Limb (tissue), 2 donors: ENCODE data around the gene RHOF.

Experiments
- DNase-seq, 2 donors: peaks; one replicate each; pipeline ENCODE4 v3.0.0-alpha.2; 2016; ENCODE audit errors: extremely low spot score in 2 of 2

RHOF gene

DNA sequence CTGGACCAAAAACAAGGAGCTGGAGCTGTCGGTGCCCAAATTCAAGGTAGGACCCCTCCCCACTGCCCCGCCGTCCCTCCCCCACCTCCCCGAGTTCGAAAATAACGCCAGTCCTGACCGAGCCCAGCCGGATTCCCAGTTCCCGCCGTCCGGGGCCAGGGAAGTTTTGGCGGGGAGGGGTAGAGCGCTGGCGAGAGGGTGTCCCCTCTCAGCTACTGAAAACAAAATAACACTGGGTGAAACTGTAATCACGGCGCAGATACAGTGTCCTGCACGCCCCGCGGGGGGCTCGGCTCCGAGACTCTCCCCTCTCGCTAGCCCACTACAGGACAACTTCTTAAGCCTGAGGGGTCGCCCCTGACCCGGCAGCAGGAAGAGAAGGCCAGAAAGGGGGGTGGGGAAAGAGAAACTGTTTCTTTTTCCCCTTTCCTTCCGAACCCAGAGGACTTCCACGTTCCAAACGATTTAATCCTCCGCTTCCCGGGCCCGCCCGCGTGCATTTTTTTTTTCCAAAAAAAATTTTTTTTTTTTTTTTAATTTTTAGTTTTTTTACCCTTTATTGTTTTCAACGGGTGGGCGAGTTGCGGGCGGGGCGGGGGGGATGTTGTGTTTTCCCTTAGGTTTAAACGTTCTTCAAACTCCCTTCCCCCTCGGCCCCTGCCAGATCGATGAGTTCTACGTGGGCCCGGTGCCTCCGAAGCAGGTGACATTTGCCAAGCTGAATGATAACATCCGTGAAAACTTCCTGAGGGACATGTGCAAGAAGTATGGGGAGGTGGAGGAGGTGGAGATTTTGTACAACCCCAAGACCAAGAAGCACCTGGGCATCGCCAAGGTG lies 11.9 kb upstream of the RHOF start:
- peak in 1 of 2 donors; percentile 32 for DNase-seq

DNA sequence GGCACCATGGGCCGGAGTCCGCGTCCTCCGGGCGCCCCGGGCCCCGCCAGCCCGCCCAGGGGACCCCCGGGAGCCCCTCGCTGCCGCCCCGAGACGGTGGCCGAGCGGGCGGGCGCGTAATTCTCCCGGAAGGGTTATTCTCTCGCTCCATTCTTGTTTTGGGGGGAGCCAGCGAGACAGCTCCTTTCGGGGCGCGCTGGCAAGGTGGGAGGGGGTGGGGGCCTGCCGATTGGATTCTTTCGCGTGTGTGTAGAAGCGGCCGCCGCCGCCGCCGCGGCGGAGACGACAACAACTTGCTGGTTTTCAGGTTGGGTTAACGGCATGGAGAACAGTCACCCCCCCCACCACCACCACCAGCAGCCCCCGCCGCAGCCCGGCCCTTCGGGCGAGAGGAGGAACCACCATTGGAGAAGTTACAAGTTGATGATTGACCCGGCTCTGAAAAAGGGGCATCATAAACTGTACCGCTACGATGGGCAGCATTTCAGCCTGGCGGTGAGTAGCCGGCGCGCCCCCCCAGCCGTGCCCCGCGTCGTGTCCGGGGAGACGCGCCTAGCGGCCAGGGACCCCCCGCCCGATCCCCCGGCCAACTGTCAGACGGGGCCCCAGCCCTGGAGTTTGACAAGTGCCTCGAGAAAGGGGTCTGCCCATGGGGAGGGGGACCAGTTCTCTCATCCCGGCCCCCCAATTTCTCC lies 11.1 kb upstream of the RHOF start:
- peak in 1 of 2 donors; percentile 70 for DNase-seq

DNA sequence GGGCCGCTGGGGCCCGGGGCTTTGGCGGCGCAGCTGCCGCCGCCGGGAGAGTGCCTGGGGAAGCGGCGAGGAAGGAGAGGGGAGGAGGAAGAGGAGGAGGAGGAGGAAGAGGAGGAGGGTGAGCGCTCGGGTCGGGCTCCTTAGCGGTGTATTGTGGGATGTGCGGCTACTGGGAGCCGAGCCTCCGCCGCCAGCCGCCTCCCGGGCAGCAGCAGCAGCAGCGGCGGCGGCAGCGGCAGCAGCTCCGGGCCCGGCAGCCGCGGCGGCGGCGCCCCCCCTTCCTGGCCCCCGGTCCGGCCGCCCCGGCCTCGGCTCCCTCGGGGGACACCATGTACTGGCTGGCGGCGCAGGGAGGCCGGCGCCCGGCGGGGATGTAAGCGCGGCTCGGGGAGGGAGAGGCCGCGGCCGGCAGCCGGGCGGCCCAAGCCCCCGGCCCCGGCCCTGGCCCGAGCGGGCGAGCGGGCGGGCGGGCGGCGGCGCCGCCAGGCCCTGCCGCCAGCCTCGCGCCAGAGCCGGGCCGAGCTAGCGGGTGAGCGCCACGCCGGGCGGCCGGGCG lies 10.5 kb upstream of the RHOF start, which contains the start of gene SETD1B:
Gene SETD1B (plus strand): TSS at position 149 of the 556 bp plus-strand sequence. CDS start 729 bp downstream, outside the sequence.
- peak in 1 of 2 donors; percentile 74 for DNase-seq

DNA sequence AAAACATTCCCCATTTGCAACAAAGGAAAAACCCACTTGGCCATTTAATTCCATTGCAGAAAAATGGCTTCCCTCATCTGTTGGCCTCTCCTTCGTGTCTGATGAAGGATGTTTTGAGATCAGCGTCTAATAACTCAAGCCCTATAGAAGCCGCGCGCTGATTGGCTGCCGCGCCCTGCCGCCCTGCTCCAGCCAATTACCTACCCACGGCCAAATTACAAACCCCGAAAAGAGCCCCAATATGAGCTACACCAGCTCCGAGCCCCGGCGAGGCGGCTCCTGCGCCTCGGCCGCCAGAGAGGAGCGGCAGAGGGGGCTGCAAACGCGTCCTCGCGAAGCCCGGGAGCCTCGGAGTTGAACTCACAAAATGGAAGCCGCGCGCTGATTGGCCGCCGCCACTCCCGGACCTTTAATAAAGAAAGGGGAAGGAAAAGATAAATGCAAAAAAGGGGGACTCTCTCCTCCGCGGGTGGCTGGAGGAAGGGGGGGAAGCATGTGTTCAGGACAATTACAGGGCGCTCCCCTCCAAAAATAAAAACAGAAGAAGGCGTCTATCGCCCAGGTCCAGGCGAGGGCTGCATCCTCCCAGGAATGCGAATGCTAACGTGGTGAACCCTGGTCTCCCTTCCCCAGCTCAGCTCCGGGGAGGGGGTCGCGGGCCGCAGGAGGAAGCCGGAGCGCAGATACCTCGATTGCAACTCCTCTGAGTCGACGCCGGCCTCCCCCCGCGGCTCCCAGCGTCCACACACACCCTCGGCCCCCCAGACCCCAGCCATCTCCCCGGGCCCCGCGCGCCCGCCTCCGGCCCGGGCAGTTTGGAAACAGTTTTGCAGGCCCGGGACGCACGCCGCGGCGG lies 9.6 kb upstream of the RHOF start:
- DNase-seq: peak; percentile 95 to 97

DNA sequence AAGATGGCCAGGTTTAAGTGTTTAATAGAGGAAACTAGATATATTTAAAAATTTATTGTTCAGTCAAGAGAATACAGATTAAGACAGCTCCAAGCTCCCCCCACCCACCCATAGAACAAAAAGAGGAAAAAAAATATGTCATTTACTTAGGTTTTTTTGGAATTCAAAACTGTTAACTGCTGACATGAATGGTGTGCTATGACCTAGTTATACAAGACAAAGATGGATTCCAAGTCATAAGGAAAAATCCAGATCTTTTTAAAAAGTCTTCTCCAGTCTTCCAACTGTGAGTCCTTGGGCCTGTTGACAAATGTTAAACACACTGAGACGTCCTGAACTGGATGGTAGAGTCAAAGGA lies 9.0 kb upstream of the RHOF start:
- DNase-seq: no peak

DNA sequence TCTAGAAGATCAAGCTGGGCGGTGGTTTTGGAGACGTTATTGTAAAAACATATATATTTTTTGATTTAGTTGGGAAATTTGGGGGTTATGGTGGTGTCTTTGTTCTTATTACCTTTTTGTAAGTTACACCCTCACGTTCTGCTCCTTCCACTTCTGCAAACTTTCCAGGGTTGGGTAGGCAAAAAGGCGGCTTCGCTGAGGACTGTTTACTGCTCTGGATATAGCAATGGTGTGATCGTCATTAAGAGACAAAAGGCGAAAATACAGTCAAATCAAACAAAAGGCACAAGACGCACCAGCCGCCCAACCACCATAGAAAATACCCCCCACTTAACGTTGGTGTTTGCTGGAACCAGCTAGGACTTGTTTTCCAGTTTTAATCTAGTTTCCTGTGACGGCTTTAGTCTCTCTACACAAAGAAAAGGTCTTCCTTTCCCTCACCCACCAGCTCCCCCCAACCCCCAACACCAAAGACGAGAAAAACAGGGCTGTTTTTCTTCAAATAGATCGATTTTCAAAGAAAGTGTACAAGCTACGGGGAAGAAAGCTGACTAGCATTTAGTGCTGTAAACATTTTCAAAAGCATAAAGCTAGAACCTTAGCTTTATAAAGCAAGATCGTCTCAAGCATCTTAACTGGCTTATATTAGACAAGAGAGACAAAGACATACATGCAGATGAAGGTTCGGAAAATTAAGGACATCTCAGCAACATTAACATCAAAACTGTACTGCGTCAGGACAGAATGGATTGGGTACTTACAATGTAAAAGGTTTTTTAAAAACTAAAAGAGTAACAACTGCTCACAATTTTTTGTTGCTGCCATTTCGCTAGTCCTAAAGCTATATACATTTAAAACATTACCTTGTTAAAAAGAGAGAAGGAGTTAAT lies 8.4 kb upstream of the RHOF start:
- peak in 1 of 2 donors; percentile 51 for DNase-seq

DNA sequence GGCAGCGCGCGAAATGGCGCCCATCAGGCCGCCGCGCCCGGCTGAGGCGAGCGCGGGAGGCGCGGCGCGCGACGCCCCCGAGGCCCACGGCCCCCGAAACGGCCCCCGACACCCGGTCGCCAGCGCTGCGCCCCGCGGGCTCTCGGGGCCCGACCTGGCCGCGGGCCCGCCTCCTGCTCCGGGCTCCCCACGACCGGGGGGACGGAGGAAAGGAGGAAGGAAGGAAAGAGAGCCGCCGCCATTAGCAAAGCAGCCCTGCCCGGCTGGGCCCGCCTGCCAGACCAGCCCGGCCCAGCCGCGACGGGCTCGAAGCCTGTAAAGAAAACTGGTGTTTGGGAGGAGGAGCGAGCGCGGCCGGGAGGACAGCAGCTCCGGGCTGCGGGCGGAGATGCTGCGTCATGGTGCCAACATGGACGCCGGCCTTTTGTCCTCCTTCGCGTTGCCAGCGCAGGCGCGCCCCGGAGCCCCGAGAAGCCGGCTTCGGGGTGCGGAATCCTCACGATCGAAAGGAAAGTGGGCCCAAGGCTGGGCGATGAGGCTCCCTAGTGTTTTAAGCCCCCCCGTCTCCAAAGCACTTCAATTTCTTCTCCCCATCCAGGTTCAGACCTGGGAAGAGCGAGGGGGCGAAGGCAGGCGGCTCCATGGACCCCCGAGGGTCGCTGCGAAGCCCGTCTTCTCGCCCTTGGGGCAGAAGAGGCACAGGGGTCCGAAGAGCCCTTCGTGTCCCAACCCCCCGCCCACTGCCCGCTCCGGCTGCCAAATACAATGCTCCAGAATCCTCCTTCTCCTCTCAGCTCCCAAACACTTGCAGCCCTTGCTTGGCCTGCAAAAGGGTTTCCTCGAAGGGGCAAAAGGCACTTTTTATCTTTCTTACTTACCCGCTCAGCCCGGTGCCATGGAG lies 7.5 kb upstream of the RHOF start:
- DNase-seq: peak in 1 of 2 donors; percentile 81

DNA sequence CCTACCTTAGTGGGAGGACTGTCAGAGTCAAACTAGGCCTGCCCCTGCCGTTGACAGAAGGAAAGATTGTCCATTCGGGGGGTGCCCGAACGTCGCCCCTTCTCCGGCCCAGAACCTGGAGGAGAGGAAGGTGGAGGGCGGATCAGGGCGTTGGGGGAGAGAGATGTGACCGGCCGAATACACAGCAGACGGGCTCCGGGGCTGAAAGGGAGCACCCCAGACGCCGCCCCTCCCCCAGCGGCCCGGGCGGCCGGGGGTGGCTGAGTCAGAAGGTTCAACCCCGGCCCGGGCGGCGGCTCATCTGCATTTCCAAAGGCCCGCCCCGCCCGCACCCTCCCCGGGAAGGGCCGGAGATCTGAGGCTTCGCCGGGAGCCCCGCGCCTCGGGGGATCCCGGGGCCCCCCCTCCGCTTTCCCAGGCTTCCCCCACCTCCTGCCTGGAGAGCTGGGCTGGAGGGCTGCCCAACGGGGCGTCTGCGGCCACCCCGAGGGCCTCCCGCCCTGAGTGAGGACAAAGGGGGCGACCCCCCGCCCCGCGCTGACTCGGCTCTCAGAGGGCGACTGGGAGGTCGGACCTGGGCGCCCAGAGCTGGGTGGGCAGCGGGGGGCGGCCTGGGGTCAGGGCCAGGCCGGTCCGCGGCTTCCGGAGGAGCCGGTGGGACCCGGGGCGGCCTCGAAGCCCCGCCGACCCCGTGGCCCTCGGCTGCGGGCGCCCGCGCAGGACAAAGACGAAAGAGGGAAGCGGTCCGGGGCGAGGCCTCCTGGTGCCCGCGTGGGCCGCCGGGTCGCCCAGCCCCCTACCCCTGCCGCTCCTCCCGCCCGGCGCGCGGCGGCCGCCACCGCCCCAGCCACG lies 6.6 kb upstream of the RHOF start:
- DNase-seq: peak; percentile 65 to 71

DNA sequence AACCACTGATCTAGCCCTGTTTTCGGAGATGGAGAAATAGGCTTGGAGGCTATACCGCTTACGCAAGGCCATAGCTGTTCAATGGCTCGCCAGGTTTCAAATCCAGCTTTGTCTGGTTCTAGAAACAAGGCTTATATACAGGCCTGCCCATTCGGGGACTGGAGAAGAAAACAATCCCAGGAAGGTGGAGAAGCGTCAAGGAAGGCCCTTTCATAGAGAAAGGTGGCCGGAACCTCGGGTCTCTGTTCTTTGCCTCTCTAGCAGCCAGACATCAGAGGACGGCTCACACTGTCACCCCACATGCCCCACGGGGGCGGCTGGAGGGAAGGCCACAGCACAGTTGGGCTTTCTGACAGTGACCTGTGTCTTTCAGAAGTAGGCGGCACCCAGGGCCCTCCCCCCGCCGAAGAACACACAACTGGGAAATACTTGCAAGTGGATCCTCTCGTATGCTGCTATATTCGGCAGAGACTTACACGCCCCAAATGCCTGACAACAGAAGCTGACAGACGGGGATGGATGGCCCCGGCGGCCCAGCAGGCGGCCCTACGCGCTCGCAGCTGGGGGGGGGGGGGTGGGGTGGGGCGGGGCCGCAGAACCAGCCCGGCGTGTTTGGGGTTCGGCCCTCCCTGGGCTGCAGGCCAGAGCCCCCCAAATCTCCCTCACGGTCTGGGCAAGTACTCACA lies 5.8 kb upstream of the RHOF start:
- DNase-seq: peak; percentile 73 to 84

DNA sequence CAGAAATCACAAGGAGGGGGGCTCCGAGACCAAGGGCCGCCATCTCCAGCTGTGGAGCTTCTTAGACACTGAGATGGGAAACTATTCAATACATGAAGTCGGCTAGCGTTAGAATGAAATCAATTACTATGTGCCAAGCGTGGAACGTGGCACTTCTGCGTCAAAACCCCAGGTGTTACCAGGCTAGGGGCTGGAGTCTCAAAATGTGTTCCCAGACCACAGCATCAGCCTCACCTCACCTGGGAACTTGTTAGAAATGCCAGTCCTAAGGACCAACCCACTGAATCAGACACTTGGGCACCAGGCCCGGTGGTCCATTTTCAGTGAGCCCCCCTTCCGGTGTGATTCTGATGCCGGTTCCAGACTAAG lies 5.3 kb upstream of the RHOF start:
- no peak for DNase-seq

DNA sequence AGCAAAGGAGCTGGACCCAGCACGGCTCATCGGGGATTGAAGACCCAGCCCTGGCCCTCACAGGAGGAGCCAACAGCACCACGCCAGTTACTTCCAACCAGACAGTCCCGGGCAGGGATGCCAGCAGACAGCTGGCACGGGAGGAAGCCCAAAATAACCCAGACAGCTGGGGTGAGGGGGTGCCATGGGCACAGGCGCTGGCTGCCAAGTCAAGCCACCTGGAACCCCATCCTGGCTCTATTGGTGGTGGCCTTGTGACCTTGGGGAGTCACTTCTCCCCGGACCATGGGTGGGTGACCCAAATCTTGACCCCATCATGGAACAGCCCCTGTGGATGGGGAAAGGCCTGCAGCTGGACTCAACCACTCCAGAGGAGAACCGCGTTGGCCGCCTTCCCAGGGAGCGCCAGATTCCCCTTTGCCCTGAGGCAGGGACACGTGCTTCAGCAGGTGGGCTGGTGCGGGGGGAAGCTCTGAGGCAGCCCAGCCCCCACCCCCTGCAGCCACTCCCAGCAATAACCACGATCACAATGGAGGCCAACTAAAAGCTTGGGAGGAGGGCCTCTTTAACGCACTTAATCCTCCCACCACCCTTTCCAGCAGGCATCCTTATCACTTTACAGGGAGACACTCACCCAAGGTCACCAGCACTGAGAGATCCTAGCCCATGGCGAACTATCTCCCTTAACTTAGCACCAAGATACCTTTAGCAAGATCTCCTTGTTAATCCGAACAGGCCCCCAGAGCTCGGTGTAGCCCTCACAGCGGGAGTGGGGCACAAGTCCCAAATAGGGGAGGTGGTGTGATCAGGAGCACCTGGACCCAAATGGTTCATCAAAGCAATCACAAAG lies 4.7 kb upstream of the RHOF start:
- peak in 1 of 2 donors; percentile 78 for DNase-seq

DNA sequence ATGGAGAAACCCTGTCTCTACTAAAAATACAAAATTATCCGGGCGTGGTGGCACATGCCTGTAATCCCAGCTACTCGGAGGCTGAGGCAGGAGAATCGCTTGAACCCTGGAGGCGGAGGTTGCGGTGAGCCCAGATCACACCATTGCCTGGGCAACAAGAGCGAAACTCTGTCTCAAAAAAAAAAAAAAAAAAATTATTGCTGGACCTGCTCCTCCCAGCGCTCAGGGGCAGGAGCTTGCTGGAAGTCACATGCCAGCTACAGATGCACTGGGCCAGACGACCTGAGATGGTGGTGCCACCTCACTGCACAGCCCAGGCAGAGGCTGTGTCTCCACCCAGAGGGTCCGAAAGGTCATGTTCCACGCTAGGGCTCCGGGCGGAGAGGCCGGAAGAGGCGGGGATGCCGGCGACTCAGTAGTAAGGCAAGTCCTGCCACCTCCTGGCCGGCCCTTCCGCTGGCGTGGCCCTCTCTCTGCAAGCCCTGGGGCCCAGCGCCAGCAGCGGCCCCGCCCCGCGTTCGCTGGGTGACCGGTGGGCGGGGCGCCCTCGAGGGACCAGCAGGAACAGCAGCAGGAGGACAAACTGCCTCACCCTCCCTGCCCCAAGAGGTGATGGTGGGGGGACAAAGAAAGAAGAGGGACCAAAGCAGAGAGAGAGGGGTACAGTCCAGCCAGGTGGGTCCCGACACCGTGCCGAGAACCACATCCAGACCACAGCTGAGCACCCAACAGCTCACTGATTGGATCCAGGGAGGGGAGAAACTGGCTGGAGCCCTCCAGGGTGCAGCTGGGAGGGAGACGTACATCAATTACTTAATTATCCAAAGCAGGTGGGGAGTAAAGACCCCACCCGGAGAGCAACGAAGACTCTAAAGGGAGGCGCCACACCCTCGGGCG lies 3.6 kb upstream of the RHOF start:
- peak in 1 of 2 donors; percentile 75 for DNase-seq

DNA sequence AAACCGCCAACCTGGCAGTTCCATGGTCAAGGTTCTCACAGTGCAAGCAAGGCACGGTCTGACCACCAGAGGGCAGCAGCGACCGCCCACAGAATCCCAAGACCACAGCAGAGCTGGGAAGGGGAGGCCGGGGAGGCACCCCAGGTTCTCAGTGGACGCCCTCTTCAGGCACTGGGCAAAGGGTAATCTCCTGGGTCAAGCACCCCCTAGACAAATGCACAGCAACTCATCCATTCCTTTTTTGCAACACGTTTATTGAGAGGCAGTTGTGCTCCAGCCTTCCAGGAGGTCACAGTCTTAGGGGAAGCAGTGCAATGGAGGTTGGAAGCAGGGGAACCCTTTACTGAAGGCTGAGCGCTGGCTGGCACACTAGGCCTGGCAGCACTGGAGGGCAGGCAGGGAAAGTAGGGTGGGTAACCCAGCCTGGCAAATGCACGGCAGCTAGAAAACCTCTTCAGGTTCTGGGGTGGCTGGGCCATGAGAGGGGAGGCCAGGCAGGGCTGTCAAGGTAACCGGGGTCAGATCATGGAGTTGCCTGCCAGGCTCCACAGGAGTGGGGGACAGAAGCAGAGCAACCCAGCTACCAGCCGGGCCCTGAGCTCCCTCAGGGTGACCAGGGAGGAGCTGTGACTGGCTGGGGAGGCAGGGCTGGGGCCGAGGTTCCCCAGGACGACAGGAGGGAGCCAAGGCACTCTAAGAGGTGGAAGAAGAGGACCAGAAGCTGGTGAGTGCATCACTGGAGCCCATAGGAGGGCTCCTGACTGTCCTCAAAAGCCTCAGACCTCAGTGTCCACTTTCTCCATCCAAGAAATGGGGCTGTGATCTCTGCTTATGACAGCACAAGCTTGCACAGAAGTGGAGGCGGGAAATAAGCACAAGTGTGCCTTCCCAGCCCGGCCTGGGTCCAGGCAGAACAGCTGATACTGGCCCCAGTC lies 1.8 kb upstream of the RHOF start:
- DNase-seq: peak; percentile 65 to 94

DNA sequence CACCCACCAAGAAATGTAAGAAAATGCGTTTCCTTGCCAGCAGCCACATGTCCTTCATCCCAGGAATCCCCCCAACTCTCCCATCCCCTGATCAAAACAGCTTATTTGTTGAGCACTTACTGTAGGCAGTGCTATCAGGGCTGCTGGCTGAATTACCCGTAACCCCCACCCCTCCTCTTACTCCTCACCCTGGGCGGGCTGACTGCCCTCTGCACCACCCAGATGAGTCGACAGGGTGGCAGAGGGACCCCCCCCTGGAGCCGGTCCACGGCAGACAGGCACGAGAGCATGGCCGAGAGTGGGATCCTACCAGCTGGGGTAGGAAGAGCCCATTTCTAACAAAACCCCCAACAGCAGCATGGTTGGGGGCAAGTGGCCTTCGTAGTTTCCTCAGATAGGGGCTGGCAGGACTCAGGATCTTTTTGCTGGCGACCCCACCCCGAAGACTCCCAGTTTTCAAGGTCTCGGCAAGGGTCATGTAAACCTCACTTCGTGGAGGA lies 1.1 kb upstream of the RHOF start:
- DNase-seq: no peak
